HG03066 (cell line): ENCODE measurements around the gene ZNF354C.

Source experiments
- ATAC-seq: cut with Tn5 transposase; IDR thresholded peaks from one replicate; pipeline ENCODE4 v1.9.1; 2021; ENCODE audit warnings: low read depth; ENCODE audit not compliant: unreplicated experiment

The ZNF354C gene

GRCh38 chr5:179113143-179113530, 53.0 kb downstream of the ZNF354C start:
- no peak for ATAC-seq

GRCh38 chr5:179113945-179114641, 53.9 kb downstream of the ZNF354C start:
- ATAC-seq: no peak

- no peak for ATAC-seq
Observed at GRCh38 chr5:179114756-179115155, 54.6 kb downstream of the ZNF354C start.

GRCh38 chr5:179115307-179115706, 55.1 kb downstream of the ZNF354C start:
- no peak for ATAC-seq

- no peak for ATAC-seq
Observed at GRCh38 chr5:179115845-179116524, 55.8 kb downstream of the ZNF354C start.

GRCh38 chr5:179118338-179118737, 58.2 kb downstream of the ZNF354C start:
- ATAC-seq: no peak

GRCh38 chr5:179118756-179119414, 58.7 kb downstream of the ZNF354C start:
- ATAC-seq: no peak

GRCh38 chr5:179119415-179120170, 59.4 kb downstream of the ZNF354C start:
- no peak for ATAC-seq

- ATAC-seq: no peak
Observed at GRCh38 chr5:179120421-179120861, 60.3 kb downstream of the ZNF354C start.

GRCh38 chr5:179120951-179121666, 60.9 kb downstream of the ZNF354C start:
- no peak for ATAC-seq

GRCh38 chr5:179121667-179122111, 61.5 kb downstream of the ZNF354C start:
- ATAC-seq: no peak

- no peak for ATAC-seq
Observed at GRCh38 chr5:179122411-179123108, 62.4 kb downstream of the ZNF354C start.

- ATAC-seq: no peak
Observed at GRCh38 chr5:179123109-179123426, 62.9 kb downstream of the ZNF354C start.

- no peak for ATAC-seq
Observed at GRCh38 chr5:179123491-179124272, 63.5 kb downstream of the ZNF354C start.

GRCh38 chr5:179124273-179124852, 64.2 kb downstream of the ZNF354C start:
- ATAC-seq: no peak

GRCh38 chr5:179124853-179125788, 64.9 kb downstream of the ZNF354C start:
- ATAC-seq: no peak

- no peak for ATAC-seq
Observed at GRCh38 chr5:179125789-179126505, 65.8 kb downstream of the ZNF354C start.
